HG02588 (cell line): ENCODE measurements around the gene SMIM41.

Experiments used
- ATAC-seq: cut with Tn5 transposase; IDR thresholded peaks from one replicate; pipeline ENCODE4 v1.9.1; 2021; ENCODE audit warnings: mild to moderate bottlenecking, moderate library complexity; ENCODE audit not compliant: unreplicated experiment

The SMIM41 gene

DNA sequence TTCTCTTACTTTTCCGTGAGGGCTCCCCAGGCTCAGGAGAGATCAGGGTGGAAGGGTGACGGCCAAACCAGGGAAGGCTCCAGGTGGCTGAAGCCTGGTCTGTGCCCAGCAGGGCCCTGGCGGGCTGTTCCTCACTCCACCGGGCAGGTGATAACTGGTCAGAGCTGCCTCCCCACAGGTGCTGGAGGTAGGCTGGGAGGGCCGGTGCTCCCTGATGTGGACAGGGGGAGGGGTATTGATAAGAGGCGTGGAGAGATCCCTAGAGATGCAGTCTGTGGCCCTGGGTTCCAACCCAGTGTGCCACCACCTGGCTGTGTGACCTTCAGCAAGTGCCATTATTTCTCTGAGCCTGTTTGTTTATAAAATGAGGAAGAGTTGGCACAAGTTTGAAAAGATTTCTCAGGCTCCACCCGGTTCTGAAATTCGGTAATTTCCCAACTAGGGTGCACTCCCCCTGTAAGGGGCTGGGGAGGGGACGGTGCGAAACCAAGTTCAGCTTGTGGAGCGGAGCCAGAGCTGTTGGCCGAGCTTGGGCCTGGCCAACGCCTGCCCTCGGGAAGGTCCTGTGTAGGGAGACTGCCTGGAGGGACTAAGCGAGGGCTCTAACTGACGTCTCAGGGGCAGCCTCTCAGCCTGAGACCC lies 29.3 kb upstream of the SMIM41 start:
- ATAC-seq, result no peak

GRCh38 chr12:52050758-52051541 lies 28.6 kb upstream of the SMIM41 start, which contains the start of gene NR4A1:
TSS of gene NR4A1 (plus strand) at chr12:52051442. CDS start at chr12:52054329, 2,887 bp downstream.
- peak; percentile 77 for ATAC-seq

- ATAC-seq, result no peak
These were observed 26.9 kb upstream of the SMIM41 start for GRCh38 chr12:52052468-52053186.

DNA sequence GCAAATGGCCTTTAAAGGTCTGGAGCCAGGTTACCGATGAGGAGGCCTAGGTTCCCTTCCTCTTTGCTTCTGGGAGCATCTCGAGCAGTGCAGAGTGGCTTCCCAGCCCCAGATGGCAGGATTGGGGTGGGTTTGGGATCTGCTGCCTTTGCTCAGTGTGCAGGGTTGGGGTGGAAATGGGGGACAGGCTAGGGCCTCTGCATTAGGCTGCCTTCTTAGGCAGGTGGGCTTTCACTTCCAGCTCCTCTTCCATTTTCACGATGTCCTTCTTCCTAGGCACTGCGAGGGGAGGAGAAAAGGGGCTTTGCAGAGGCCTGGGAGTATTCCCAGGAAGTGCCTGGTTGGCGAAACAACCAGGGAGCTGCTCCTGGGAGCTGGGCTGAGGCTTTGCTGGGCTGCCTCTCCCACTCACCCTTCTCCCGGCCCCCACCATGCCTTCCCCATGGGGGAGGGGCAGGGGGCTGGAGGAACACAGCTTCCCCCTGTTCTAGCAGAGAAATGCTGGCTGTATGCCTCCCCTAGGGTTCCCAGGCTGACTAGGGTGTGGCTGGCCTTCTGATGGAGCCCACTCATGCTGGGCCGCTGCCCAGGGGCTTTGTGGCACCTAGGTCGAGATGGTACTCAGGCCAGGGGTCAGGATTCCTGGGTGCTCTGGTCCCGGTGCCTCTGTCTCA lies 25.8 kb upstream of the SMIM41 start:
- no peak for ATAC-seq

- no peak for ATAC-seq
These were observed 25.2 kb upstream of the SMIM41 start for GRCh38 chr12:52054231-52054832.

DNA sequence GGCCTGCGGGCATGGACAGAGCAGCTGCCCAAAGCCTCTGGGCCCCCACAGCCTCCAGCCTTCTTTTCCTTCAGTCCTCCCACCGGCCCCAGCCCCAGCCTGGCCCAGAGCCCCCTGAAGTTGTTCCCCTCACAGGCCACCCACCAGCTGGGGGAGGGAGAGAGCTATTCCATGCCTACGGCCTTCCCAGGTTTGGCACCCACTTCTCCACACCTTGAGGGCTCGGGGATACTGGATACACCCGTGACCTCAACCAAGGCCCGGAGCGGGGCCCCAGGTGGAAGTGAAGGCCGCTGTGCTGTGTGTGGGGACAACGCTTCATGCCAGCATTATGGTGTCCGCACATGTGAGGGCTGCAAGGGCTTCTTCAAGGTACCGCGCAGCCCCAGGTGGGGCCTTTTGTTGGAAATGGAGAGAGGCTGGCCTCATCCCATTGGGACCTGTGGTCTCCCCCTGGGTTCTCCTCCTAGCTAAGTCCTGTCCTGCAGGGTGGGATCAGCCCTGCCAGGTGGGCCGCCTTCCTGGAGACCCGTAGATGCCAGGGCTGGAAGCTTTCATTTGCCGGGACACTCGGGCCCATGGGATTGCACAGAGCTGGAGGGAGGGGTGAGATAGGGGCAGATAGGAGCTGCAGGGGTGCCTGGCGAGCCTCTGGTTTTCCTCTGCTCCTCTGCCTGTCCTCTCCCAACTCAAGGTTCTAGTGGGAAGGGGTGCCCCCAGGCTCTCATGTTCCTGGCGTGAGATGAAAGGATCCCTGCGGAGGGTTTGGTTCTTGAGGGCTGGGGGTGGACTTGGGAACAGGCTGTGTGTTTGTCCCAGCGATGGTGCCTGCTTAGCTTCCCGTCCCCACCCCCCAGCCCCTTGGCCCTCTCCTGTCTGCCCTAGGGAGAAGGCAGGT lies 24.4 kb upstream of the SMIM41 start:
- ATAC-seq, result no peak

DNA sequence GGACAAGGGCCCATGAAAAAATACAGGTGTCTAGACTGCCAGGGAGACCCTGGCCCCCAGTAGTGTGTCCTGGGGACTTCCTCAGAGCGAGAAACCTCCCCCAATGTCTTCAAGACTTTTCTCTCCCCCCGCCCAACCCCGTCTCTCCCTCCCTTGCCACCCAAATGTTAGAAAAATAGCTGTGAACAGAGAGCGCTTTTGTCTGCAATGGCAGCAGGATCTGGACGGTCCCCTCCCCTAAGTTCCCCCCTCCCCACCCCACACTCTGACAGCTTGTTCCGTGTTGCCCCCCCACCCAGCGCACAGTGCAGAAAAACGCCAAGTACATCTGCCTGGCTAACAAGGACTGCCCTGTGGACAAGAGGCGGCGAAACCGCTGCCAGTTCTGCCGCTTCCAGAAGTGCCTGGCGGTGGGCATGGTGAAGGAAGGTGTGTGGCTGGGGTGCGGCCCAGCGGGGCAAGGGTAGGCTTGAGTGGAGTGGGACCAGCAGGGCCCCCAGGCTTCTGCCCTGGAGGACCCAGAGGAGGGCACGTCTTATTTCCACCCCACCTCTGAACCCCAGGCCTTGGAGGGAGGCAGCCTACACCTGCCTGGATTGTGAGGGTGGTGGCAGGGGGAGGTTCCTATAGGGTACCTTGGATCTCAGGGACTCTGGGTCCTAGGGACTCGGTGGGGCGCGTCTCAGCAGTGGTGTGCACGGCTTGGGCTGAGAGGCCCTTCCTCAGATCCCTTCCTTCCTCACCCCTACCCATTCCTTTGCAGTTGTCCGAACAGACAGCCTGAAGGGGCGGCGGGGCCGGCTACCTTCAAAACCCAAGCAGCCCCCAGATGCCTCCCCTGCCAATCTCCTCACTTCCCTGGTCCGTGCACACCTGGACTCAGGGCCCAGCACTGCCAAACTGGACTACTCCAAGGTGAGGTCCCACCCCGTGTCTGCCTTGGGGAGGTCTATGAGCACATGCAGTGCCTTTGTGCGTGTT lies 23.5 kb upstream of the SMIM41 start:
- ATAC-seq, result no peak

- no peak for ATAC-seq
These were observed 22.5 kb upstream of the SMIM41 start for GRCh38 chr12:52056801-52057637.

DNA sequence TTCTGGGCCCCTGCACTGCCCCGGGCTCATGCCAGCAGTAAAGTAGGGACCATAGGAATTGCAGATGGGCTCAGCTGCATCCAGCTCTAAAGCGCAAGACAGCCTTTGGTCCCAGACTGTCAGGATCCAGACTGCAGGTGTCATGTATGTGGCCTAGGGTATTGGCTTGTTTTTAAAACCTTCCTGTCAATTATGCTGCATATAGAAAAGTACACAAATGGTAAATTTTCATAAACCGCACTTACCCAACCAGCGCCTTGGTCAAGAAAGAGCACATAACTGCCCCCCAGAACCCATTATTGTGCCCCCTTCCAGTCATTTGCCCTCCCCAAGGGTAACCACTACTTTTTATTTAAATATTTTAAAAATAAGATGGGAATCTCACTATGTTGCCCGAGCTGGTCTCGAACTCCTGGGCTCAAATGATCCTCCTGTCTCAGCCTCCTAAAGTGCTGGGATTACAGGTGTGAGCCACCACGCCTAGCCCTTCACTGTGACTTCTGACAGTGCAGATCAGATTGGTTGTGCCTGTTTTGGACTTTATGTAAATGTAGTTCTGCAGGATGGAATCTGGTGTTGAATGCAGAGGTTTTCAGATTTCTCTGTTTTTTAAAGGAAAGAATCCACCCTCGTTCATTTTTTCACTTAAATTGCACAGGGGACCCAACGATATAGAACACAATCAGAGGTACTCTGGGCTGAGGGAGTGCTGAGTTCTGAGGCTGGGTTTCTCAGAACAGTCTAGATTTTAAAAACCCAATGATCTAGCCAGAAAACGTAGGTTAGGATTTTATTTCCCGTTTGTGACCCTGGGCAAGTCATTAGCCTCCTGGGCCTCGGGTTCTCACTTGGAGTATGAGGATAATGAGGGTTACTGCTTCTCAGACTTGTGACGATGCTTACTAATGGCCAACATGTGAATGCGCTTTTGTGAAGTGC lies 21.6 kb upstream of the SMIM41 start:
- no peak for ATAC-seq

DNA sequence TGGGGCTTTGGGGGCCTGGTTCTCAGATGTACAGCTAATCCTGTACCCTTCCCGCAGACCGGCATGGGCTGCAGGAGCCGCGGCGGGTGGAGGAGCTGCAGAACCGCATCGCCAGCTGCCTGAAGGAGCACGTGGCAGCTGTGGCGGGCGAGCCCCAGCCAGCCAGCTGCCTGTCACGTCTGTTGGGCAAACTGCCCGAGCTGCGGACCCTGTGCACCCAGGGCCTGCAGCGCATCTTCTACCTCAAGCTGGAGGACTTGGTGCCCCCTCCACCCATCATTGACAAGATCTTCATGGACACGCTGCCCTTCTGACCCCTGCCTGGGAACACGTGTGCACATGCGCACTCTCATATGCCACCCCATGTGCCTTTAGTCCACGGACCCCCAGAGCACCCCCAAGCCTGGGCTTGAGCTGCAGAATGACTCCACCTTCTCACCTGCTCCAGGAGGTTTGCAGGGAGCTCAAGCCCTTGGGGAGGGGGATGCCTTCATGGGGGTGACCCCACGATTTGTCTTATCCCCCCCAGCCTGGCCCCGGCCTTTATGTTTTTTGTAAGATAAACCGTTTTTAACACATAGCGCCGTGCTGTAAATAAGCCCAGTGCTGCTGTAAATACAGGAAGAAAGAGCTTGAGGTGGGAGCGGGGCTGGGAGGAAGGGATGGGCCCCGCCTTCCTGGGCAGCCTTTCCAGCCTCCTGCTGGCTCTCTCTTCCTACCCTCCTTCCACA lies 20.7 kb upstream of the SMIM41 start:
- no peak for ATAC-seq

GRCh38 chr12:52059582-52060497 lies 19.7 kb upstream of the SMIM41 start:
- ATAC-seq, result no peak

DNA sequence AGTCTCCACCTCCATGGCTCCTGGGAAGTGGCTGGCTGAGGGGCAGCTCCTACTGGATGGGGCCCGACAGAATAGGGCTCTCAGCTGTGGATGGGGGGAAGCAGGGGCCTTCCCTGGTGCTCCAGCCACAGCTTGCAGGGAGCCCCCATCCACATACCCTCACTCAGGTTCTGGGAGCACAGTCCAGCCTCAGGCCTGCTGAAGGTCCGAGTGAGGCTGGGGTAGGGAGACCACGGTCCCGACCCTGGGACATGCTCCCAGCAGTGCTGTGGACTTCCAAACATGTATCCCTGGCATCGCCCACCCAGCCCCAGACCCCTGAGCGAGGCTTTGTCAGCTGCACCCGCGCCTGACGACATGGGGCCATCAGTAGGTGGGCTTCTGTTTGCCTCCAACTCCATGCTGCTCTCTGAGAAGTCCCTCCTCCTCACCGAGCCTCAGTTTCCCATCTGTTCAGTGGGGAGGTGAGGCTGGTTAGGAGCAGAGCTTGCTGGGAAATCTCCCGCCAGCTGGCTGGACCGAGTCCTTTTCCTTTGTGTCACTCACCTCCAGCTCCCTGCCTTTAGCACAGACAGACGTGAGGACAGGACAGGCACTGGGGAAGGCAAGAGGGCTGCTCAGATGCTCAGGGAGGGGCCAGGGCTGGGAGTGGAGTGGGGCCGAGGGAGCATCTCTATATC lies 18.9 kb upstream of the SMIM41 start:
- no peak for ATAC-seq

DNA sequence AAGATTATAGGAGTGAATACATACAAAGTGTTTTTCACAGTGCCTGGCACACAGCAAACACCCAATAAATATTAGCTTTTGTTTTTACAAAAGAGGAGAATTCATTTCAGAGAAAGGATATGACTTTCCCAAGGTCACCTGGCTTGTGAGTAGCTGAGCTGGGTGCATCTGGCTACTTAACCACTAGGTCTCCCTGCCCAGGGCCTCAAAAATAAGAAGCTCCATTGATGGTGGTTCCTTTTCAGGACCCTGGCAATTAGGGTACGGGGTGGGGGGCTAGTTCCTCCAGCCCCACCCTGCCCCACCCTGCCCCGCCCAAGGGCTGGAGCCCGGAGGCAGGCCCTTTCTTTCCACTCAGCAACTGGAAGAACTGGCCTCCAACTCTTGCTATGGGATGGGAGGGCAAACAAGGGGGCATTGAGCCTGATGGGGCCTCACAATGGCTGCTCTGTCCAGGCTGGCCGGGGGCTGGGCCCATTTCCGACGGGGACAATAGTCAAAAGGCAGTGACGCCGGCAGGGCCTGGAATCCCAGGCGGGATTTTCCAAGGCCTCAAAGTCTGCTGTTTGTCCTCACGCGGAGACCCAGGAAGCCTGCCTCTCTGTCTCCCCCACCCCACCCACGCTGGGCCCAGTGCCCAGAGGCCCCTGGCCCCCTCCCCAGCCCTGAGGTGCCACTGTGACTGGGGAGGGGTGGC lies 17.9 kb upstream of the SMIM41 start:
- ATAC-seq, result no peak
